MG63 (cell line): ENCODE data around the gene FEN1. TPM values are rescaled to one million over a fixed set of nuclear protein-coding genes. Genes with fewer than 3 reads are reported as not detected.

ENCODE experiments used
- DNase-seq: peaks from one replicate; pipeline ENCODE4 v3.0.0-alpha.2; 2020
- H3K27me3 ChIP-seq: fragments of 250-450 bp; sonication (Bioruptor Pico); 2 replicates; pipeline ENCODE4 v1.5.1; 2020; ENCODE audit warnings: mild to moderate bottlenecking, moderate library complexity
- H3K36me3 ChIP-seq: fragments of 250-450 bp; sonication (Bioruptor Pico); 2 replicates; pipeline ENCODE4 v1.5.1; 2020; ENCODE audit warnings: mild to moderate bottlenecking, moderate library complexity
- H3K4me3 ChIP-seq: fragments of 250-450 bp; sonication (Bioruptor Pico); 2 replicates; pipeline ENCODE4 v1.5.1; 2020; ENCODE audit warnings: mild to moderate bottlenecking, moderate library complexity
- H3K9me3 ChIP-seq: fragments of 250-450 bp; sonication (Bioruptor Pico); 2 replicates; pipeline ENCODE4 v1.5.1; 2020; ENCODE audit warnings: mild to moderate bottlenecking, moderate library complexity
- total RNA-seq: library from RNA; depleted of rRNA; stranded (reverse); fragments of >200 nt; shearing (Covaris generic); gene quantifications from 2 replicates; pipeline ENCODE4 v1.2.3, GENCODE V29; 2014; ENCODE audit warnings: low replicate concordance

The FEN1 gene
- total RNA-seq, 1 experiment from 2014 or later, result 85.7 TPM

DNA sequence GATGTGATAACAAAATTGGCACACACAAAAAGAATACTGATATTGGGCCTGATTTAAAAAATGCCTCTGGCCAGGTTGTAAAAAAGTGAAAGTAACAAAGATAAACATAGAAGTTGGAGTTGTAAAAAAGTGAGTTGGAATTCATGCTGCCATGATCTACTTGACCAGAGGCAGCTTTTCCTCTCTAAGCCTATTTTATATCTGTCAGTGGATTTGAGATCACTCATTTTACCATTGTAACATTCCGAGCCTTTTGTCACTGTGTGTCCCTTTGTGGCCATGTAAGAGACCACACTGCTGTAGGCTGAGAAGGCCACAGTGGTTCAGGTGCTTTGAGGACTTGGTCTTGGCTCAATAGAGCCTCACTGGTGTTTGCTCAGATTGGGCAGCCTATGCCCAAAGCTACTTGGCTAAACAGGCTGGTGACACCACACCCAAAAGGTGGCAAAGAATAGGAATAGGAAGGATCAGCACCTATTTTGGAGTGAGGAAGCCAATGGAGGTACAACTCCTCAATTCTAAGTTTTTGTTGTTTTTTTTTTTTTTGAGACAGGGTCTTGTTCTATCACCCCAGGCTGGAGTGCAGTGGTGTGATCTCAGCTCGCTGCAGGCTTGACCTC, 7.1 kb downstream of the FEN1 start:
- Histone ChIP-seq H3K9me3 (no peaks in the 10 kb centered on the region), H3K36me3 (peaks cover 60% of the 10 kb centered on the region), H3K27me3 (no peaks in the 10 kb centered on the region), H3K4me3 (no peak overlapping the region)
- no peak for DNase-seq

DNA sequence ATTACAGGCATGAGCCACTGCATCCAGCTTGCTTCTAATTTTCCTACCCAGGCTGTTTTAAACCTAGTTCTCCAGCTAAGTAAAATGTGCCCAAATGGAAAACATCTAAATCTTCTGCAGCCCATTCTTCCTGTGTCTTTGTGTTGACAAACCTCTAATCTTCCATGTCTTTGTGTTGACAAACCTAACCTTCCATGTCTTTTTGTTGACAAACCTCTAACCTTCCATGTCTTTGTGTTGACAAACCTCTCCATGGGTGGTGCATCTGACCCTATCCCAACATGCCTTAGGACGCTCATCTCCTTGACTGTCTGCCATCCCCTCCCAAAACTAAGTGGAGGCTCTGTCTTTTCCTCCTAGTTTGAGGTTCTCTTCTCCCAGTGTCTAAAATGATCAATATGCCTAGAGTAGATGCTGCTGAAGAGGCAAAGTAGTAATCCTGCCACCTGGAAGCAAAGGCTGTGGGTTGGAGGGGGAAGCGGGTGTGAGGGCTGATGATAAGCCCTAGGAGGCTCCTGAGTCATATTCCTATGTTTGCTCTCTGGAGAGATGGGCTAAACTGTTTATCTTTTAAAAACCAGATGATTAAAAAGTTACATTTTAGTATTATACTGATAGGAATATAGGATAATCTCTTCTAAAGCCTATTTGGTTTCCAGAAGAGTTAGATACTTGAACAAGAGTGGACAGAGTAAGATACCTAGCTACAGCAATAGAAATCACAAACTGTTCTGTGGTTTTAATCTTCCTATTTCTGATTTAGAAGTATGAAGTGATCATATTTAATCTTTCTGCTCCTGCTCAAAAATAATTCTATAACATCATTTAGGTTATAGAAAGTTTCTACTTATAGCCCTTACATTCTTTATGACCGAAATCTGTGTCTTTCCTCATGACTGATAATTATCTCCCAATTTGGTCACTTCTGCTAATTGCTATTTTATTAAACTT, 7.9 kb downstream of the FEN1 start:
- DNase-seq, result no peak
- Histone ChIP-seq H3K27me3 (no peaks in the 10 kb centered on the region), H3K9me3 (no peaks in the 10 kb centered on the region), H3K4me3 (no peak overlapping the region), H3K36me3 (peaks cover 52% of the 10 kb centered on the region)

DNA sequence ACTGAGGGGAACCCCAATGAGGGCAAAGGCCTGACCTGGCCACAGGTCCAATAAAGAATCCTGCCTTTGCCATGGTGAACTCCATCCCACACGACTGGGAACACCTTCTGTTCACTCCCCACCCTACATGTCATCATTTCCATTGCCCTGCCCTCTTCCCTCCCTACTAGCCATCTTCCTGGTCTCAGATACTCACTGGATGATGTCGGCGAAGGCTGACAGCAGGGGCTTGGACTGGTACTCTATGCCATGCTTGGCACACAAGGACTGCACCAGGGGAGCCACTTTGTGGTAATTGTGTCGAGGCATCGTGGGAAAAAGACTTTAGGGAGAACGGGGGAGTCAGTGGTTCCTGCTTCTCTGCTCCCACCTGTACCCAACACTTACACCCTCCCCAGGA, 9.9 kb downstream of the FEN1 start:
- Histone ChIP-seq H3K36me3 (peaks cover 35% of the 10 kb centered on the region), H3K4me3 (no peak overlapping the region), H3K9me3 (no peaks in the 10 kb centered on the region), H3K27me3 (no peaks in the 10 kb centered on the region)
- DNase-seq, result no peak

DNA sequence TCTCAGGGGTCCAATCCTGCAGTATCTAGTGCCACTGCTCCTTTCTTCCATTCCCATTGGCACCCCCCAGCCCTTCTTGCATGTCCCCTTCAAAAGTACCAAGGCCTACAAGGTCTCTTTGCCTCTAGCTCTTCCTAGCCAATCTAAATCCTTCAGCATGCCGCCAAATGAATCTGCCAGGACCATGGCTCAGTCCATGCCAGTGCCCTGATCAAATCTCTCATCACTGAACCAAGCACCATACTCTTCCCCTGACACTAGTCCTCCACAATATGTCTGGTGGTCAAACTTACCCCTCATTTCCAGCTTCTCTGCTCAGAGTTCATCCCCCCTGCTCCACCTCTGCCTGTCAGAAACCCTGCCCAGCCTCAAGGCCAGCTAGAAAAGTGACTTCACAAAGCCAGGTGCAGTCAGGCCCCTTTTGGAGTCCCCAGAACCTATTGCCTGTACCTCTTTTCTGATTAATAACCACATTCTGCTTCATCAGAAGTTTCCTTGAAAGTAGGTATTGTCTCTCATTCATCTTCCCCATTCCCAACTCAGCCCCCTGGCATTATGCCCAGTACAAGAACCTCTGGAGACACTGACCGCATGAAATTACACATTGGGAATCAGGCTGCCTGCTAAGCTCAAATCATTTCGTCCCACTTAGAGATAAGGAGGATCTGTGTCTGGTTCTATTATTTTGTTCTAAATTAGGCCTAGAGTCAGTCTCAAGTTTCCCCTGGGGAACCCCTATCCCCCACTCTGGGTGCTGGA, 11.4 kb downstream of the FEN1 start:
- Histone ChIP-seq H3K36me3 (peaks cover 26% of the 10 kb centered on the region), H3K9me3 (no peaks in the 10 kb centered on the region), H3K27me3 (no peaks in the 10 kb centered on the region), H3K4me3 (no peak overlapping the region)
- DNase-seq, result no peak

DNA sequence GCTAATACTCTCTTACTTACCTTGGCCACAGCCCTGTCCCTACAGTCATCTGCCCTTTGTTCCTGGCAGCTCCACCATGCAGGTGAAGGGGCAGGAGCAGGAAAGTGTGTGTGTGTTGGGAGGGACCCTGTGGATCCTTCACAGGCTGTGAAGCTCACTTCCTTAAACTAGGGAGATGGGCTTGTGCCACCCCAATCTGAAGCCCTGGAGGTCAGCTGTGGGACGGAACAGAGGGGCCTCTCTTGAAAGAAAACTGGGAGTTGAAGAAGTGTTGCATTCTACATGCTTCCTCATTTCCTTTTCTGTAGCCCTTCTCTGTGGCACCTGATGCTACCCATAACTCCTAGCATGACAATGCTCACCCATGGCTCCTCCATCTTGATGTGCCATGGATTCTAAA, 12.4 kb downstream of the FEN1 start:
- Histone ChIP-seq H3K27me3 (no peaks in the 10 kb centered on the region), H3K36me3 (peaks cover 26% of the 10 kb centered on the region), H3K4me3 (no peak overlapping the region), H3K9me3 (no peaks in the 10 kb centered on the region)
- no peak for DNase-seq

DNA sequence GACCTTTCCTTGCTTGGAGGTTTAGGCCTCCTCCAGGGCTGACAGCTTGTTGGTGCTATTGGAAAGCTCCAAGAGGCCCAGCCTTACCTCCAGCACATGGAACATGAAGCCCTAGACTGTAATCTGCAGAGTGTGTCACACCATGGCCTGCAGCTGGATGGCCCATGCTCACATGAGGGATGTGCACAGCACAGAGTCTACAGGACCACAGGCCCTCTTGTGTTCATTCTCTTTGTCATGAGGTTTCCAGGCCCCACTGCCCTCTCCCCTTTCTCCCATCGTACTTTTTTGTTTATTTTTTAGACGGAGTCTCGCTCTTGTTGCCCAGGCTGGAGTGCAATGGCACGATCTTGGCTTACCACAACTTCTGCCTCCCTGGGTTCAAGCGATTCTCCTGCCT, 14.1 kb downstream of the FEN1 start:
- Histone ChIP-seq H3K27me3 (no peaks in the 10 kb centered on the region), H3K36me3 (peaks cover 33% of the 10 kb centered on the region), H3K9me3 (no peaks in the 10 kb centered on the region), H3K4me3 (no peak overlapping the region)
- DNase-seq, result no peak

DNA sequence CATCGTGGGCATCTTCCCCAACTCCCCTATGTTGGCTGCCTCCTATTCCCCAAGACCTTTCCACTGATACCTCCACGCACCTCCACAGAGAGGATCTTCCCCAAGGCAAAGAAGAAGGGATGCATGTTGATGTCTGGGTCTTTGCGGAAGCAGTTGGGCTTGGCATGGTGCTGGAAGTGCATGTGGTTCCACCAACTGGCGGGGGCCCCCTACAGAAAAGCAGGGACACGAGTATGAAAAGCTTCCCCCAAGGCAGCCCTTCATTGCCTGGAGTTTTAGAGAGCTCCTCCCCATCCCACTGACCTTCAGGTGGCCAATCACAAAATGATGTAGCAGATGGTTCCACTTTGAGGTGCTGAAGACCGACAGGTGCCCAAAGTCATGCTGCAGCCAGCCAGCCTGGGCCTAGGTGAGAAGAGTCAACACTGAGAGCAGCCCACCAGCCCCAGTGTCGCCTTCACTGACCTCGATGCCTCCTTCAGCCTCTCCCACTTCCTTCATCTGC, 18.0 kb downstream of the FEN1 start:
- DNase-seq, result no peak
- no peaks in the 10 kb centered on the region for H3K27me3 ChIP-seq
- peaks cover 23% of the 10 kb centered on the region for H3K36me3 ChIP-seq
- H3K9me3 ChIP-seq, result no peaks in the 10 kb centered on the region
- H3K4me3 ChIP-seq, result no peak overlapping the region

GRCh38 chr11:61811831-61812230, 19.1 kb downstream of the FEN1 start:
- no peaks in the 10 kb centered on the region for H3K27me3 ChIP-seq
- no peaks in the 10 kb centered on the region for H3K9me3 ChIP-seq
- peaks cover 23% of the 10 kb centered on the region for H3K36me3 ChIP-seq
- H3K4me3 ChIP-seq, result no peak overlapping the region
- no peak for DNase-seq

DNA sequence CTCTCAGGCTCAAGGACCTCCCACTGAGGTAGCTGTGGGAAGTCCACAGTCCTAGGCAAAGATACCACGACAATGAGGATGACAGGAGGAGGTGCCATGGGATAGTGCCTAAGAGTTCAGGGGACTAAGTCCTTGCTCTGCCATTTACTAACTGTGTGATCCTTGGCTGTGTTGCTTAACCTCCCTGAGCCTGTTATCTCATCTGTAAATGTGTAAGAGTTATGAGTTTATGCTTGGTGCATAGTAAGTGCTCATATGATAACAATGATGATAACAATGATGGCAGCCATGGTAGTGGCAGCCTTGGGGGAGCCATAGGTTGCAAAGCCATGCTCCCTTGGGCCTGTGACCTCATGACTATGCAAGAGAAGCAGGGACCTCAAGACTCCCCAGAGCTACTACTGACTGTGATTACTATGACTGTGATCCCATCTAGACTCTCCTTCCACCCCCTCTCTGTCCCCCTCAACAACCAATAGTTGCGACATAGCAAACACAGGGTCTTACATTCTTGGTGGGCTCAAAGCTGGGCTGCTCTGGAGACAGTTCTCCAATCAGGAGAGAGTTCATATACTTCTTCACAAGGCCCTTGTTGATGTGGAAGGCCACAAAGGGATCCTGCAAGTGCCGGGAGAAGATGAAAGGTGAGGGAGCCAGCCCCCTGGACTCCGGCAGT, 20.2 kb downstream of the FEN1 start:
- Histone ChIP-seq H3K36me3 (peaks cover 20% of the 10 kb centered on the region), H3K27me3 (no peaks in the 10 kb centered on the region), H3K9me3 (no peaks in the 10 kb centered on the region), H3K4me3 (no peak overlapping the region)
- no peak for DNase-seq

- peak overlapping the region; percentile 54 for H3K4me3 ChIP-seq
- peaks cover 19% of the 10 kb centered on the region for H3K36me3 ChIP-seq
- no peaks in the 10 kb centered on the region for H3K27me3 ChIP-seq
- no peaks in the 10 kb centered on the region for H3K9me3 ChIP-seq
- peak; percentile 14 for DNase-seq
These were observed 21.7 kb downstream of the FEN1 start for GRCh38 chr11:61814247-61814957.

DNA sequence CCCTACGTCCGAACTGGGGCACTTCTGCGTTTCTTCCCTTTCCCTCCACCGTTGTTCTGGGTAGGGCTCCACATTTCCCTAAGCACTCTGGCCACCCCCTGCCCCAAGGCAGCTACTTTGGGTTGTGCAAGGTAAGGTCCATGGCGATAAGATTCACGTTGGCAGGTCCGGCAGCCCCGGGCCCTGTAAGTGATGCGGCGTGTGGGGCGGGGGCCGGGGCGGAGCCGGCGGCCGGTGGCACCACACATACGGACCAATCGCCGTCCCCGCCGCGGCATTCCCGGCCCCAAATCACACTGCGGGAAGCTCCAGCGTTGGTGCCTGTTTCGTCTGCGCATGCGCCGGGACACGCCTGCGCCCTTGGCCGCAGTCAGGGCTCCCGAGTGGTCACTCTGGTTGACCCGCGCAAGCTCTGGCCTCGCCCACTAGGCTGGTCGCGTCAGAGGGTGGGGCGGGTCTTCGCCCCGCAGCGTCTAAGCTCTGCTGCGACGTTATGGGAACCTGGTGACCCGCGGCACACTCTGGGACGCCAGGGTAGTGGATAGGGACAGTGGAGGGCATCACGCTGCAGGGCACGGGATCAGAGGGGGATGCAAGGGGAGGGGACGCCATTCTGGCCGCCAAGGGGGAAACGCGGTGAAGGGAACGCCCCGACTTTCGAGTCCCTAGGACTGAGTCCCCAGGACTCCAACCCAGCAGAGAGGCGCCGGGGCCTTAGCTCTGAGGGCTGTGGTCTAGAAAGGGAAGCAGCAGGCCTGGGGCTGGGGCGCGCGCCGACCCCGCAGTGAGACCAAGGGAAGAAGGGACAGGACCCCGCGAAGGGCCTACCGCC, 22.5 kb downstream of the FEN1 start:
- Histone ChIP-seq H3K27me3 (no peaks in the 10 kb centered on the region), H3K4me3 (peak overlapping the region; percentile 54), H3K36me3 (peaks cover 11% of the 10 kb centered on the region), H3K9me3 (no peaks in the 10 kb centered on the region)
- DNase-seq, result peak; percentile 97

GRCh38 chr11:61815790-61816735, 23.4 kb downstream of the FEN1 start:
- Histone ChIP-seq H3K36me3 (peaks cover 7% of the 10 kb centered on the region), H3K9me3 (no peaks in the 10 kb centered on the region), H3K4me3 (peak overlapping the region; percentile 54), H3K27me3 (no peaks in the 10 kb centered on the region)
- DNase-seq, result peak; percentile 83

DNA sequence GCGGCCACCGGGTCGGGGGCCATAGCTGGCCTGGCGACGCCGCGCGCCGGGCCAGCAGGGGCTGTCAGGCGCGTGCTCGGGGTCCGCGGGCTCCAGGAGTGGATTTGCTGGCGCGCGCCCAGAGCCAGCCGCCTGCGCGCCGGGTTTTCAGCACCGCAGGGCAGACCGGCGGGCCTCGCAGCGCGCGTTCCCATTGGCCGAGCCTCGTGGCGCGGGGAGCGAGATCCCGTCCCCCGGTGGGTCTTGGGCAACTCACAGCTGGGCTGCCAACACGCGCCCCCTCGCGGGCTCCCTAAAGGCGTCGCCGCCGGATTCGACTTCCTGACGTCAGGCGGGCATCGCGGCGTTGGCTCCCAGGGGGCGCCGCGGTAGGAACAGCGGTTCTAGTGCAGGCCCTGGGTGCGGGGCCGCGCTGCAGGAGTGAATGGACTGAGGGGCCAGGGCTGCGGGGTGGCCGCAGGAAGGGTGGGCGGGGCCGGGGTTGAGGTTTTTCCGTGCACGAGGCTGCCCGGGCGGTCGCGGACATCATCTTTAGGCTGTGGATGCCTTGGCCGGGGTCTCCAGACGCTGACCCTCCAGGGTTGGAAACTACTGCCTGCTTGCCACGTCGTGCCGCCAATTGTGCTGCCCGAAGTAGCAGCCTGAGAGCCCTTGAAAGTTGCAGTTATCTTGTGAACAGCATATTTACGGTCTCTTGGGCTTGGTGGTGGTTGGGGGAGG, 24.2 kb downstream of the FEN1 start, which contains the start of gene FADS1:
Gene FADS1, minus strand, starts transcription at position 268 of the 720 bp plus-strand sequence. Its CDS starts 74 bp downstream, at position 194.
- DNase-seq, result peak; percentile 96
- H3K27me3 ChIP-seq, result no peaks in the 10 kb centered on the region
- no peaks in the 10 kb centered on the region for H3K9me3 ChIP-seq
- peaks cover 3% of the 10 kb centered on the region for H3K36me3 ChIP-seq
- H3K4me3 ChIP-seq, result peak within 1 kb of the TSS; percentile 54
